Epithelial cell of prostate (primary cell): ENCODE measurements around the gene HSPB2.
"Not testable (repeated sequence)": the region's sequence is repeated elsewhere in the genome, so short reads cannot be mapped to it uniquely, and the experiment has no call there.

Experiments used
- DNase-seq: peaks from one replicate; pipeline ENCODE4 v3.0.0-alpha.2; 2011; ENCODE audit warnings: low read depth, low spot score
- H3K27ac ChIP-seq: fragments of 450-650 bp; 2 replicates; pipeline ENCODE4 v1.5.1; 2017; ENCODE audit warnings: mild to moderate bottlenecking

Gene HSPB2

GRCh38 chr11:111912535-111912934 is at the start of gene HSPB2:
Gene HSPB2 (plus strand): TSS chr11:111912734. CDS start chr11:111912830, 96 bp downstream.
- H3K27ac ChIP-seq: peak within 1 kb of the TSS; percentile 65
- DNase-seq: no peak

- H3K27ac ChIP-seq: peak overlapping the region; percentile 63
- no peak for DNase-seq
Observed at GRCh38 chr11:111870113-111870512, 42.4 kb upstream of the HSPB2 start.

GRCh38 chr11:111870522-111870885 is 42.0 kb upstream of the HSPB2 start:
- DNase-seq: no peak
- peak overlapping the region; percentile 63 for H3K27ac ChIP-seq

- no peak for DNase-seq
- H3K27ac ChIP-seq: peak within 1 kb of the TSS; percentile 63
Observed at GRCh38 chr11:111870886-111871692, 41.4 kb upstream of the HSPB2 start, which contains the start of gene ALG9. Gene ALG9 (minus strand): TSS chr11:111871581. CDS start chr11:111871482, 99 bp downstream.

- DNase-seq: no peak
- H3K27ac ChIP-seq: peak overlapping the region; percentile 63
Observed at GRCh38 chr11:111871693-111872161, 40.8 kb upstream of the HSPB2 start.

- DNase-seq: no peak
- peak overlapping the region; percentile 95 for H3K27ac ChIP-seq
Observed at GRCh38 chr11:111878385-111878848, 34.1 kb upstream of the HSPB2 start.

- DNase-seq: peak; percentile 87
Observed at GRCh38 chr11:111878849-111879636, 33.5 kb upstream of the HSPB2 start, which contains the start of the genes CFAP68 and FDXACB1. Gene CFAP68 (plus strand): TSS chr11:111879541. CDS start chr11:111879561, 20 bp downstream. Gene FDXACB1 (minus strand): TSS chr11:111879165. CDS start chr11:111879132, 33 bp downstream.

GRCh38 chr11:111879637-111879960 is 32.9 kb upstream of the HSPB2 start:
- peak overlapping the region; percentile 95 for H3K27ac ChIP-seq
- no peak for DNase-seq

More at GRCh38 chr11:111878849-111879636, 33.5 kb upstream of the HSPB2 start, which contains the start of the genes CFAP68 and FDXACB1:
- peak within 1 kb of the TSS; percentile 95 for H3K27ac ChIP-seq

- no peak overlapping the region for H3K27ac ChIP-seq
- no peak for DNase-seq
Observed at GRCh38 chr11:111882202-111882601, 30.3 kb upstream of the HSPB2 start.

GRCh38 chr11:111885053-111885452 is 27.5 kb upstream of the HSPB2 start:
- DNase-seq: not testable (repeated sequence)

GRCh38 chr11:111886032-111886431 is 26.5 kb upstream of the HSPB2 start:
- H3K27ac ChIP-seq: no peak overlapping the region
- no peak for DNase-seq

More at GRCh38 chr11:111885053-111885452, 27.5 kb upstream of the HSPB2 start:
- not testable (repeated sequence) for H3K27ac ChIP-seq

GRCh38 chr11:111886844-111887243 is 25.7 kb upstream of the HSPB2 start:
- no peak for DNase-seq

GRCh38 chr11:111905411-111905810 is 7.1 kb upstream of the HSPB2 start:
- DNase-seq: no peak
- H3K27ac ChIP-seq: no peak overlapping the region

More at GRCh38 chr11:111886844-111887243, 25.7 kb upstream of the HSPB2 start:
- no peak overlapping the region for H3K27ac ChIP-seq

GRCh38 chr11:111906680-111907079 is 5.9 kb upstream of the HSPB2 start:
- no peak for DNase-seq
- H3K27ac ChIP-seq: no peak overlapping the region

- DNase-seq: no peak
- no peak overlapping the region for H3K27ac ChIP-seq
Observed at GRCh38 chr11:111908639-111909305, 3.8 kb upstream of the HSPB2 start.

GRCh38 chr11:111909378-111909777 is 3.2 kb upstream of the HSPB2 start:
- H3K27ac ChIP-seq: no peak overlapping the region
- DNase-seq: no peak

- H3K27ac ChIP-seq: peak overlapping the region; percentile 65
Observed at GRCh38 chr11:111910676-111911562, 1.6 kb upstream of the HSPB2 start.

GRCh38 chr11:111911563-111912401 is 752 bp upstream of the HSPB2 start, which contains the start of gene CRYAB:
Gene CRYAB (minus strand): TSS chr11:111911770. CDS start chr11:111911724, 46 bp downstream.
- DNase-seq: peak; percentile 97
- peak within 1 kb of the TSS; percentile 65 for H3K27ac ChIP-seq

More at GRCh38 chr11:111910676-111911562, 1.6 kb upstream of the HSPB2 start:
- no peak for DNase-seq
